Measurements from ENCODE around the gene CDK5RAP3. TPM values are rescaled to one million over a fixed set of nuclear protein-coding genes. Genes with fewer than 3 reads are reported as not detected.
A peak's percentile ranks its signal among the peaks of the same experiment; 100 is the strongest.

The CDK5RAP3 gene
- total RNA-seq, 1 experiment from 2014 or later = 128 TPM

DNA sequence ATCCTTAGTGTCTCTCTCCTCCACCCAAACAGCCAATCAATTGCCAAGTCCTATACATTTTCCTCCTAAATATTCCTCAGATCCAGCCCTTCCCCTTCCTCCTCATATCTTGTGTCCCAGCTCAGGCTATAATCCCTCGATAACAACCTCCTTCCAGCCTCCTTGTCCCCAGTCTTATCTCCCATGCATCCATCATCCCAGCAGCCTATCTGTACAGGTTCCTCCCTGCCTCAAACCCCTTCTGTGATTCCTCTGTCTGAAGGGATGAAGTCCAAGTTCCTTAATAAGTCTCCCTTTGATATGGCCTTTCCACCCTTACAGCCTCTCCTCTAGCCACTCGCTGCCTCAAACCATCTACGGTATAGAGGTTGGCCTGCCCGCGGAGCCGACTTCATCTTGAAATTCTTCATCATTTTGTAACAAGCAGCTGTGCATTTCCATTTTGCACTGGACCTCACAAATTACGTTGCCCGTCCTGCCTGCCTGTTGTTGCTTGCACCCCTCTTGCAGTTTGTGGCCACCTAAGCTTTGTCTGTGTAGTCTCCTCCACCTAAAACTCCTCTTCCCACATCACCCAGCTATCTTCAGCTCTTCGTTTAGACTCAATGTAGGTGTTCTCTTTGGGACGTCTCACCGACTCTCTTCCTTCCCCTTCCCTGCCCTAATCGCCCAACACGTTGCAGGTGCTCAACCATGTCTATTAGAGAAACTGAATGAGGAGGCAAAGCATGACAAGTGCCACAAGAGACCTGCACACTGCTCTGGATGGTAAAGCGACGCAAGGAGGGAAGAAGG is 786 bp upstream of the CDK5RAP3 start:
- ATAC-seq (no peak), DNase-seq (ENCODE audit: low spot score) (no peak)
- ChIA-PET CTCF (interaction anchor here (0.6 to 5.4 kb wide), 51 partner anchors 8 to 1015 kb away, joined by 3 to 119 read pairs (median 7); partner anchors contain the start of genes LRRC46, MRPL10, NFE2L1 and OSBPL7), POLR2A (interaction anchor here (0.8 to 2.0 kb wide), 7 partner anchors 13 to 139 kb away, joined by 3 to 10 read pairs (median 4); partner anchors contain the start of genes LRRC46, MRPL10, PNPO and PRR15L)
- Mint-ChIP-seq H3K4me3 (peak overlapping the region; percentile 61), H3K27me3 (ENCODE audit: low read depth) (peaks cover 23% of the 10 kb centered on the region), H3K27ac (peak overlapping the region; percentile 12; the same call in 1 of the 2 replicates), H3K4me1 (peaks cover 14% of the 10 kb centered on the region), H3K9me3 (no peaks in the 10 kb centered on the region), H3K36me3 (peaks cover 12% of the 10 kb centered on the region)
- no peak for TF ChIP-seq ATF1 (CRISPR knock-in tag; IDR thresholded peaks at IDR 0.05)
- TF ChIP-seq SOX15 (CRISPR knock-in tag; IDR thresholded peaks at IDR 0.05) = no peak
- TF ChIP-seq ESRRA (CRISPR knock-in tag; IDR thresholded peaks at IDR 0.05; ENCODE audit: borderline replicate concordance) = no peak
- TF ChIP-seq ZBTB21 (CRISPR knock-in tag; IDR thresholded peaks at IDR 0.05; ENCODE audit: borderline replicate concordance) = no peak
- TF ChIP-seq ZNF671 (CRISPR knock-in tag; IDR thresholded peaks at IDR 0.05) = no peak
- no peak for TF ChIP-seq ZSCAN18 (CRISPR knock-in tag; IDR thresholded peaks at IDR 0.05)
- TF ChIP-seq TP53 (CRISPR knock-in tag; IDR thresholded peaks at IDR 0.05) = no peak

DNA sequence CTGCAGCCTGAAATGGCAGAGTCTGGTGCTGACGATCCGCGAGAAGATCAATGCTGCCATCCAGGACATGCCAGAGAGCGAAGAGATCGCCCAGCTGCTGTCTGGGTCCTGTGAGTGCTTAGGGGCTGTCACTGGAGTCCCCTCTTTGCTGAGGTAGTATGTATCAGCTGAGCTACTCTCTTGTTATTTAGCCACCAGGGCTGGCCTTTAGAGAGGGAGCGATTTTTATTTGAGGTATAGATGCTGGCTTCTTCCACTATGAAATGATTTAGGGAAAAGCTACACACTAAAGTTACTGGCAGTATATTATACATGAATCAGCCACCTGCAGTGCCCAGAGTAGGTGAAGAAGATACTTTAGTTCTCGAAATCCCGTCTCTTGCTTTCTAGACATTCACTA is 2.6 kb downstream of the CDK5RAP3 start:
- POLR2A ChIA-PET = no interaction called here

DNA sequence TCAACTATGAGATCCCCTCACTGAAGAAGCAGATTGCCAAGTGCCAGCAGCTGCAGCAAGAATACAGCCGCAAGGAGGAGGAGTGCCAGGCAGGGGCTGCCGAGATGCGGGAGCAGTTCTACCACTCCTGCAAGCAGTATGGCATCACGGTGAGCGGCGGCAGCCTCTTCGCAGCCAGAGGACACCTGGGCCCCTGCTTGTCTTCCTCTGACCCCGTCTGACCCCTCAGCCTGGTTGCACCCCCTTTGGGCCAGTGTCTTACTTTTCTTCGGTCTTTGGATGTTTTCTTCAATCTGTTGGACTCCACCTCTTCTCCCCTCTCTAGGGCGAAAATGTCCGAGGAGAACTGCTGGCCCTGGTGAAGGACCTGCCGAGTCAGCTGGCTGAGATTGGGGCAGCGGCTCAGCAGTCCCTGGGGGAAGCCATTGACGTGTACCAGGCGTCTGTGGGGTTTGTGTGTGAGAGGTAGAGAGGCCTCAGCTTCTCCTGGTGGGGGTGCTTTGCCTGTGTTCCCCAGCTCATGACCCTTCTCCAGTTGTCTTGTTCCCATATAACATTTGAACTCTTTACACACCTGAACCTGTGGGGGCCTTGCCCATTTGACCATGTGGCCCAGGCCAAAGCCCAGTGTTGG is 4.4 kb downstream of the CDK5RAP3 start:
- peak; percentile 23; the same call in 1 of the 2 replicates for TF ChIP-seq CTCF (IDR thresholded peaks at IDR 0.05)
- TF ChIP-seq IRF2 (CRISPR knock-in tag; IDR thresholded peaks at IDR 0.05; ENCODE audit: borderline replicate concordance, low read depth) = no peak
- DNase-seq (ENCODE audit: low spot score) = peak; percentile 64
- no peaks in the 10 kb centered on the region for H3K9me3 Mint-ChIP-seq
- H3K27me3 Mint-ChIP-seq (ENCODE audit: low read depth) = peaks cover 2% of the 10 kb centered on the region
- H3K4me3 Mint-ChIP-seq = no peak overlapping the region
- ChIA-PET POLR2A (no interaction called here), CTCF (interaction anchor here (0.8 to 7.3 kb wide), 6 partner anchors 17 to 50 kb away, joined by 3 to 242 read pairs (median 4); partner anchors contain the start of genes PNPO and PRR15L)
- H3K4me1 Mint-ChIP-seq = peaks cover 12% of the 10 kb centered on the region
- H3K27ac Mint-ChIP-seq = 0 out of 2 replicates have a peak overlapping the region, but pooled peaks have one; percentile 3
- H3K36me3 Mint-ChIP-seq = peaks cover 45% of the 10 kb centered on the region
- ATAC-seq = peak; percentile 3; the same call in 1 of the 2 replicates

More for the DNA sequence above, 2.6 kb downstream of the CDK5RAP3 start:
- no peak for DNase-seq (ENCODE audit: low spot score)
- CTCF ChIA-PET = interaction anchor here (1.1 to 7.3 kb wide), 2 partner anchors 27 to 42 kb away, joined by 5 to 242 read pairs; no protein-coding TSS in a partner anchor
- Mint-ChIP-seq H3K27me3 (ENCODE audit: low read depth) (peaks cover 10% of the 10 kb centered on the region), H3K4me1 (peaks cover 14% of the 10 kb centered on the region), H3K36me3 (peaks cover 31% of the 10 kb centered on the region), H3K27ac (no peak overlapping the region), H3K9me3 (no peaks in the 10 kb centered on the region), H3K4me3 (no peak overlapping the region)
- no peak for ATAC-seq
- TF ChIP-seq CBFB (CRISPR knock-in tag; IDR thresholded peaks at IDR 0.05; ENCODE audit: low read depth) = no peak

- ChIA-PET CTCF (interaction anchor here (0.8 to 7.3 kb wide), 6 partner anchors 17 to 49 kb away, joined by 3 to 242 read pairs (median 4); partner anchors contain the start of genes PNPO and PRR15L), POLR2A (no interaction called here)
- Mint-ChIP-seq H3K27me3 (ENCODE audit: low read depth) (no peaks in the 10 kb centered on the region), H3K4me3 (no peak overlapping the region), H3K36me3 (peaks cover 50% of the 10 kb centered on the region), H3K4me1 (peaks cover 9% of the 10 kb centered on the region), H3K9me3 (no peaks in the 10 kb centered on the region), H3K27ac (0 out of 2 replicates have a peak overlapping the region, but pooled peaks have one; percentile 3)
- ATAC-seq (no peak), DNase-seq (ENCODE audit: low spot score) (no peak)
- TF ChIP-seq ESRRA (CRISPR knock-in tag; IDR thresholded peaks at IDR 0.05; ENCODE audit: borderline replicate concordance) (no peak), GTF2I (CRISPR knock-in tag; conservative IDR thresholded peaks at IDR 0.05) (no peak), ZNF671 (CRISPR knock-in tag; IDR thresholded peaks at IDR 0.05) (no peak), E2F5 (CRISPR knock-in tag; IDR thresholded peaks at IDR 0.05) (no peak), MYBL2 (CRISPR knock-in tag; IDR thresholded peaks at IDR 0.05) (no peak), CREB1 (CRISPR knock-in tag; IDR thresholded peaks at IDR 0.05) (no peak), ZNF121 (CRISPR knock-in tag; IDR thresholded peaks at IDR 0.05) (no peak), ZNF416 (CRISPR knock-in tag; IDR thresholded peaks at IDR 0.05) (no peak), RORB (CRISPR knock-in tag; IDR thresholded peaks at IDR 0.05) (no peak)
- TF ChIP-seq, protein P1, sequence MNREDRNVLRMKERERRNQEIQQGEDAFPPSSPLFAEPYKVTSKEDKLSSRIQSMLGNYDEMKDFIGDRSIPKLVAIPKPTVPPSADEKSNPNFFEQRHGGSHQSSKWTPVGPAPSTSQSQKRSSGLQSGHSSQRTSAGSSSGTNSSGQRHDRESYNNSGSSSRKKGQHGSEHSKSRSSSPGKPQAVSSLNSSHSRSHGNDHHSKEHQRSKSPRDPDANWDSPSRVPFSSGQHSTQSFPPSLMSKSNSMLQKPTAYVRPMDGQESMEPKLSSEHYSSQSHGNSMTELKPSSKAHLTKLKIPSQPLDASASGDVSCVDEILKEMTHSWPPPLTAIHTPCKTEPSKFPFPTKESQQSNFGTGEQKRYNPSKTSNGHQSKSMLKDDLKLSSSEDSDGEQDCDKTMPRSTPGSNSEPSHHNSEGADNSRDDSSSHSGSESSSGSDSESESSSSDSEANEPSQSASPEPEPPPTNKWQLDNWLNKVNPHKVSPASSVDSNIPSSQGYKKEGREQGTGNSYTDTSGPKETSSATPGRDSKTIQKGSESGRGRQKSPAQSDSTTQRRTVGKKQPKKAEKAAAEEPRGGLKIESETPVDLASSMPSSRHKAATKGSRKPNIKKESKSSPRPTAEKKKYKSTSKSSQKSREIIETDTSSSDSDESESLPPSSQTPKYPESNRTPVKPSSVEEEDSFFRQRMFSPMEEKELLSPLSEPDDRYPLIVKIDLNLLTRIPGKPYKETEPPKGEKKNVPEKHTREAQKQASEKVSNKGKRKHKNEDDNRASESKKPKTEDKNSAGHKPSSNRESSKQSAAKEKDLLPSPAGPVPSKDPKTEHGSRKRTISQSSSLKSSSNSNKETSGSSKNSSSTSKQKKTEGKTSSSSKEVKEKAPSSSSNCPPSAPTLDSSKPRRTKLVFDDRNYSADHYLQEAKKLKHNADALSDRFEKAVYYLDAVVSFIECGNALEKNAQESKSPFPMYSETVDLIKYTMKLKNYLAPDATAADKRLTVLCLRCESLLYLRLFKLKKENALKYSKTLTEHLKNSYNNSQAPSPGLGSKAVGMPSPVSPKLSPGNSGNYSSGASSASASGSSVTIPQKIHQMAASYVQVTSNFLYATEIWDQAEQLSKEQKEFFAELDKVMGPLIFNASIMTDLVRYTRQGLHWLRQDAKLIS (CRISPR knock-in tag; IDR thresholded peaks at IDR 0.05; ENCODE audit: borderline replicate concordance) = no peak
- TF ChIP-seq, protein P2, sequence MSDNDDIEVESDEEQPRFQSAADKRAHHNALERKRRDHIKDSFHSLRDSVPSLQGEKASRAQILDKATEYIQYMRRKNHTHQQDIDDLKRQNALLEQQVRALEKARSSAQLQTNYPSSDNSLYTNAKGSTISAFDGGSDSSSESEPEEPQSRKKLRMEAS (CRISPR knock-in tag; IDR thresholded peaks at IDR 0.05) = no peak
Observed at GRCh38 chr17:47975823-47976205, 4.9 kb downstream of the CDK5RAP3 start.

Data from WTC11 (cell line).